Fibroblast of lung (primary cell): Measurements from ENCODE around the gene TRIM4. TPM values are rescaled to one million over a fixed set of nuclear protein-coding genes. Genes with fewer than 3 reads are reported as not detected.
A peak's percentile ranks its signal among the peaks of the same experiment; 100 is the strongest.

Experiments used
- DNase-seq, 2 donors: peaks; one replicate each; pipeline versions ENCODE4 v3.0.0 to v3.0.0-alpha.2; 2010; ENCODE audit warnings: low read depth in 2 of 2
- H2AFZ ChIP-seq: 2 replicates; pipeline ENCODE4 v1.5.1; 2012; ENCODE audit warnings: low read length, control low read depth, inconsistent platforms
- H3K27ac ChIP-seq: 2 replicates; pipeline ENCODE4 v1.5.1; 2011; ENCODE audit warnings: low read length, control low read depth; ENCODE audit not compliant: insufficient read depth
- H3K27me3 ChIP-seq: 2 replicates; pipeline ENCODE4 v1.5.1; 2011; ENCODE audit warnings: mild to moderate bottlenecking, low read length; ENCODE audit not compliant: control insufficient read depth, insufficient read depth
- H3K36me3 ChIP-seq: 2 replicates; pipeline ENCODE4 v1.5.1; 2011; ENCODE audit warnings: low read length; ENCODE audit not compliant: control insufficient read depth, insufficient read depth
- H3K4me1 ChIP-seq: 2 replicates; pipeline ENCODE4 v1.5.1; 2011; ENCODE audit warnings: low read length; ENCODE audit not compliant: control insufficient read depth, insufficient read depth; ENCODE audit errors: extremely low read depth
- H3K4me2 ChIP-seq: 2 replicates; pipeline ENCODE4 v1.5.1; 2011; ENCODE audit warnings: low read length, control low read depth; ENCODE audit not compliant: insufficient read depth; ENCODE audit errors: extremely low read depth
- H3K4me3 ChIP-seq, 4 experiments: fragments of 200-600 bp in 1 of 4; sonication (generic) in 1 of 4; replicated peaks in 1 of 4; 2 replicates each; pipeline ENCODE4 v1.5.1; 2011 to 2016; ENCODE audit warnings: low read length in 4 of 4, low read depth in 3 of 4, mild to moderate bottlenecking in 3 of 4, control low read depth in 2 of 4, inconsistent platforms in 1 of 4, mixed read lengths in 1 of 4; ENCODE audit not compliant: insufficient read depth in 1 of 4; ENCODE audit errors: control extremely low read depth in 1 of 4
- H3K79me2 ChIP-seq: 2 replicates; pipeline ENCODE4 v1.5.1; 2012; ENCODE audit warnings: mild to moderate bottlenecking, low read length, inconsistent platforms; ENCODE audit not compliant: control insufficient read depth, insufficient read depth
- H3K9ac ChIP-seq: 2 replicates; pipeline ENCODE4 v1.5.1; 2011; ENCODE audit warnings: mild to moderate bottlenecking, low read length, control low read depth; ENCODE audit not compliant: insufficient read depth
- H3K9me3 ChIP-seq: 2 replicates; pipeline ENCODE4 v1.5.1; 2012; ENCODE audit warnings: low read depth, low read length; ENCODE audit not compliant: control insufficient read depth, insufficient read depth
- H4K20me1 ChIP-seq: 2 replicates; pipeline ENCODE4 v1.5.1; 2011; ENCODE audit warnings: low read length; ENCODE audit not compliant: control insufficient read depth, insufficient read depth; ENCODE audit errors: extremely low read depth
- EZH2 ChIP-seq: IDR thresholded peaks from 2 replicates; pipeline ENCODE4 v1.5.1; 2012; ENCODE audit warnings: low read length, control low read depth, mild to moderate bottlenecking; ENCODE audit errors: missing control alignments
- polyA plus RNA-seq, 2 donors: library from polyadenylated mRNA; depleted of rRNA in 1 of 2; stranded (reverse) in 1 of 2; unstranded in 1 of 2; fragments of >200 nt; gene quantifications; 2 replicates each; pipeline ENCODE4 v1.2.1, GENCODE V29; 2011 to 2012; ENCODE audit warnings: missing spikeins in 1 of 2
- total RNA-seq: library from RNA; depleted of rRNA; stranded (reverse); fragments of >200 nt; gene quantifications from 2 replicates; pipeline ENCODE4 v1.2.1, GENCODE V29; 2014
- TF ChIP-seq, protein P1 (sequence below), 2 donors: IDR thresholded peaks in 1 of 2; conservative IDR thresholded peaks in 1 of 2; 1 replicate in 1 of 2; 2 replicates in 1 of 2; pipeline ENCODE4 v1.5.1; 2011 to 2012; ENCODE audit warnings: low read length in 2 of 2, control low read depth in 1 of 2, inconsistent platforms in 1 of 2, low read depth in 1 of 2, mild to moderate bottlenecking in 1 of 2

The TRIM4 gene
- total and polyA plus RNA-seq, 2 donors (not counting 1 experiment from before 2014, with no cell fraction given): 23.1 to 31.5 TPM

DNA sequence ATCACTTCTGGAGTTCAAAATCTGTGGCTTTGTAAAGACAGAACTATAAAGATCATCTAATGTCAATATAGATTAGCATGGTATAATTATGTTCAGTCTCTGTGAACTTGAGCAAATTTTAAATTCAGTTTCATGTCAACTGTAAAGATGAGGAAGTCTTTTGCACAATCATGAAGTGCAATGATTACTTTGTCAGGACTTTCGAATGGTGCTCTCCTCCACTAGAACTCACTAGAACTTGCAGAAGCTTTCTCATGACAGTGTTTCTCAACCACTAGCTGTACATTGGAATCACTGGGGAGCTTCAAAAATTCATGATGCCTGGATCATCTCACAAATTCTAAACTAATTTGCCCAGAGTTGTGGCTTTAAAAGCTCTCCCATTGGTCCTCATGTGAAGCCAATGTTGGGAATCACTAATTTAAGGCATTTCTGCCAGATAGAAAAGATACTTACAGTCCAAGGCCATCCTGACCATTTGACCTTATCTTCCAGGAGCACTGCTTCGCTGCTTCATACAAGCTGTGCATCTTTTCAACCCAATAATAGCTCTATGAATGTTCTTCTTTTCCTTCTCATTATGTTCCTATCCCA lies 55.4 kb downstream of the TRIM4 start:
- Histone ChIP-seq H3K79me2 (no peaks in the 10 kb centered on the region), H3K27me3 (peaks cover 3% of the 10 kb centered on the region), H3K4me1 (no peaks in the 10 kb centered on the region), H3K9ac (no peak overlapping the region), H3K36me3 (no peaks in the 10 kb centered on the region), H3K4me3 (no peak overlapping the region), H3K4me2 (no peak overlapping the region), H2AFZ (no peak overlapping the region), H3K9me3 (no peaks in the 10 kb centered on the region), H4K20me1 (no peaks in the 10 kb centered on the region), H3K27ac (no peak overlapping the region)
- TF ChIP-seq EZH2: no peak
- TF ChIP-seq, protein P1, sequence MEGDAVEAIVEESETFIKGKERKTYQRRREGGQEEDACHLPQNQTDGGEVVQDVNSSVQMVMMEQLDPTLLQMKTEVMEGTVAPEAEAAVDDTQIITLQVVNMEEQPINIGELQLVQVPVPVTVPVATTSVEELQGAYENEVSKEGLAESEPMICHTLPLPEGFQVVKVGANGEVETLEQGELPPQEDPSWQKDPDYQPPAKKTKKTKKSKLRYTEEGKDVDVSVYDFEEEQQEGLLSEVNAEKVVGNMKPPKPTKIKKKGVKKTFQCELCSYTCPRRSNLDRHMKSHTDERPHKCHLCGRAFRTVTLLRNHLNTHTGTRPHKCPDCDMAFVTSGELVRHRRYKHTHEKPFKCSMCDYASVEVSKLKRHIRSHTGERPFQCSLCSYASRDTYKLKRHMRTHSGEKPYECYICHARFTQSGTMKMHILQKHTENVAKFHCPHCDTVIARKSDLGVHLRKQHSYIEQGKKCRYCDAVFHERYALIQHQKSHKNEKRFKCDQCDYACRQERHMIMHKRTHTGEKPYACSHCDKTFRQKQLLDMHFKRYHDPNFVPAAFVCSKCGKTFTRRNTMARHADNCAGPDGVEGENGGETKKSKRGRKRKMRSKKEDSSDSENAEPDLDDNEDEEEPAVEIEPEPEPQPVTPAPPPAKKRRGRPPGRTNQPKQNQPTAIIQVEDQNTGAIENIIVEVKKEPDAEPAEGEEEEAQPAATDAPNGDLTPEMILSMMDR (conservative IDR thresholded peaks at IDR 0.05 in 1 of 2, IDR thresholded peaks at IDR 0.05 in 1 of 2; ENCODE audit: low read depth in 1 of 2, low read length in 2 of 2): no peak
- DNase-seq: peak; percentile 7 to 8

DNA sequence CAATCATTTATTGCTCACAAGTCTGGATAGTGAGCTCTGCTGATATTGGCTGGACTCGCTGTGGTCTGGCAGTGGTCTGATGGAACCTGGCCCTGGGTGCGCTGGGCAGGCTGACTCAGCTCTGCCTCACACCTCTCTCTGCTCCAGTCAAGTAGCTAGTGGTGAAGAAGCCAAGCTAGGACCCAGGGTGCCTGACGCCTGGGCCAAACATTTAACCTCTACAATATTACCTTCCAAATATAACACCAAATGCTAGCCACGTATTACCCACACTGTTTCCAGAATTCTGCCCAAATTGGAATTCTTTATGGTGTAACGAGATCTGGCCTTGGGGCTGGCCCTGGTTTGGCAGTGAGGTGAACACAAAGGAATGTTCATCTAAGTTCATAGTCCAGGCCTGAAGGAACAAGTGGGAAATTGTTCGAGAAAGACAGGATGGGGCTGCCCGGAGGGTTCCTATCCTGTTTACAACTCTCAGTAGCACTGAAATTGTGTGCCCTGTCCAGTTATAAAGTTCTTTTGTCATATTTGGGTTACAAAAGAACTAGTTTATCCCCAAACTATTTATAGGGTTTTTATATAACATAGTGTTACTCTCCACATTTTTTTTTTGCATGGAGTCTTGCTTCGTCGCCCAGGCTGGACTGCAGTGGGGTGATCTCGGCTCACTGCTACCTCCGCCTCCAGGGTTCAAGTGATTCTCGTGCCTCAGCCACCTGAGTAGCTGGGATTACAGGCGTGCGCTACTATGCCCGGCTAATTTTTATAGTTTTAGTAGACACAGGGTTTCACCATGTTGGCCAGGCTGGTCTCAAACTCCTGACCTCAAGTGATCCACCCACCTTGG lies 58.8 kb downstream of the TRIM4 start:
- no peaks in the 10 kb centered on the region for H4K20me1 ChIP-seq
- H3K9me3 ChIP-seq: no peaks in the 10 kb centered on the region
- H3K27me3 ChIP-seq: peaks cover 12% of the 10 kb centered on the region
- no peaks in the 10 kb centered on the region for H3K36me3 ChIP-seq
- no peak overlapping the region for H3K4me2 ChIP-seq
- no peak for TF ChIP-seq EZH2
- TF ChIP-seq, protein P1 (conservative IDR thresholded peaks at IDR 0.05 in 1 of 2, IDR thresholded peaks at IDR 0.05 in 1 of 2; ENCODE audit: low read depth in 1 of 2, low read length in 2 of 2): no peak
- H3K9ac ChIP-seq: no peak overlapping the region
- DNase-seq: peak; percentile 56 to 97
- H2AFZ ChIP-seq: no peak overlapping the region
- no peak overlapping the region for H3K4me3 ChIP-seq
- no peaks in the 10 kb centered on the region for H3K4me1 ChIP-seq
- no peak overlapping the region for H3K27ac ChIP-seq
- H3K79me2 ChIP-seq: no peaks in the 10 kb centered on the region

DNA sequence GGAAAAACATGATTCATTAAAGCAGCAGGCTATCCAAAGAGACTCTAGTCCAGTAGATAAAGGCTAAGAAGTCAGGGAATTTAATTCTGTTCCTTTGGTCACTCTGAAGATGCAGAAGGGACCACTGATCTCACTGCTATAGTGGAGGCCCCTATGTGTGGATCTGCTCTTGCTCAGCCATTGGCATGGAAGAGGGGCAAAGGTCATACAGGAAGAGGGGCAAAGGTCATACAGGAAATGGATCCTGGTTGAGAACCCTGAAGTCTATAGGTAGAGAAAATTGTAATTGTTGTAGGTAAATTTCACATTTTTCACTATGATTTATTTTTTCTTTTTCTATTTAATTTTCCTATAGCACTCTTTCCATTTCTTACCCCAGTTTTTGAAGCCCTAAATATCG lies 64.1 kb downstream of the TRIM4 start:
- Histone ChIP-seq H3K9ac (no peak overlapping the region), H3K27ac (no peak overlapping the region), H3K4me1 (no peaks in the 10 kb centered on the region), H2AFZ (no peak overlapping the region), H3K4me2 (no peak overlapping the region), H3K27me3 (peaks cover 10% of the 10 kb centered on the region), H3K79me2 (no peaks in the 10 kb centered on the region), H4K20me1 (no peaks in the 10 kb centered on the region), H3K4me3 (no peak overlapping the region), H3K36me3 (no peaks in the 10 kb centered on the region), H3K9me3 (no peaks in the 10 kb centered on the region)
- TF ChIP-seq EZH2: no peak
- TF ChIP-seq, protein P1 (conservative IDR thresholded peaks at IDR 0.05 in 1 of 2, IDR thresholded peaks at IDR 0.05 in 1 of 2; ENCODE audit: low read depth in 1 of 2, low read length in 2 of 2): no peak
- DNase-seq: no peak
